Posterior cingulate gyrus (tissue), 11 donors: Measurements from ENCODE around the gene TEX22.

Source experiments
- DNase-seq, 10 donors: peaks; one replicate each; pipeline versions ENCODE4 v3.0.0 to v3.0.0-alpha.2; 2020 to 2021; ENCODE audit warnings: mixed read lengths in 3 of 10
- intact Hi-C: fragments of 100-400 bp; cut with DNase I; formaldehyde crosslinking; loops from one replicate; pipeline ENCODE4 v1.15.1; 2023

The TEX22 gene

DNA sequence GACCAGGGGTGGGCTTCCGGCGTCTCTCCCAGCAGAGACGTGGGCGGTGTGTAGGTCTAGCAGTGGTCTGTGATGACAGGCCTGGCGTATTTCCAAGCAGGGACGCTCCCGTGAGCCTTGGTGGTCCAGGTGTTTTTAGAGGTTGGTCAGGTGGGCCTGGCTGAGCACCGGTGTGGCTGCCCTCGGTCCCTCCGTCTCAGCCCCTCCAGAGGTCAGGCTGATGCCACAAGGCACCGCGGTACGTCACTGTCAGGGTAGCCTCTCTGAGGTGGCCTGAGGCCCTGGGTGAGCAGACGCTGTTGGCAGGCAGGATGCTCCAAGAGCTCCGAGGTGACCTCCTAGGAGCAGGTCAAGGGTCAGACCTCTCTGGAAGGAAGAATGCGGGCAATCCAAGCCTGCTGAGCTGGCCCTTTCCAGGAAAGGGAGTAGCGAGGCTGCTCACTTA is 34.8 kb downstream of the TEX22 start:
- no peak for DNase-seq
- intact Hi-C loops = no loop called here

- DNase-seq = no peak
- intact Hi-C loops = no loop called here
These were observed 38.1 kb downstream of the TEX22 start for GRCh38 chr14:105436402-105436801.

DNA sequence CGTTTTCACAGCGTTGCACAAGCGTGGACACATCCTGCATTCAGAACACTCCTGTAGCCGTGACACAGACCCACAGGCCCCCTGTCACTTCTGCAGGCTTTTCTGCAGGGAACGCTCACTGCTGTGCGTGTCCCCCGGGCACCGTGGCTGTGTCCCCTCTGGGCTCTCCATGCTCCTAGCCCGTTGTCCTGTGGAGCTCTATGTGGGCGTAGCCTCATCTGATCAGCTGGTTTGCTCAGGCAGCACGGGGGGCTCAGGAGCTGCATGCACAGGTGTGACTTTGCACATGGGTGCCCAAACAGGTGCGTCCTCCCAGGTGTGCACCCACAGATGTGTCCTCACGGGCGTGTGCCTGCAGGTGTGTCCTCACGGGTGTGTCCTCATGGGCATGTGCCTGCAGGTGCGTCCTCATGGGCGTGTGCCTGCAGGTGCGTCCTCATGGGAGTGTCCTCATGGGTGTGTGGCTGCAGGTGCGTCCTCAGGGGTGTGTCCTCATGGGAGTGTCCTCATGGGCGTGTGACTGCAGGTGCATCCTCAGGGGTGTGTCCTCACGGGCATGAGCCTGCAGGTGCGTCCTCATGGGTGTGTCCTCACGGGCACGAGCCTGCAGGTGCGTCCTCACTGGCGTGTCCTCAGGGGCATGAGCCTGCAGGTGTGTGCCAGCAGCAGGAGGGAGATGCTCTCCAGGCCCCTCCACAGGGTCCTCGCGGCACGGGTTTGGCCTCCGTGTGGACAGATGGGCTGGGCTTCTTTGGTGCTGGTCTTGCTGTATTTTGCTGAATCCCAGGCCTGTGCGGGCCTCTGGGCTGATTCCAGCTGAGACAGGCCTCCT is 38.8 kb downstream of the TEX22 start:
- no peak for DNase-seq
- intact Hi-C loops = no loop called here

GRCh38 chr14:105437723-105438500 is 39.6 kb downstream of the TEX22 start:
- intact Hi-C loops = no loop called here
- no peak for DNase-seq

DNA sequence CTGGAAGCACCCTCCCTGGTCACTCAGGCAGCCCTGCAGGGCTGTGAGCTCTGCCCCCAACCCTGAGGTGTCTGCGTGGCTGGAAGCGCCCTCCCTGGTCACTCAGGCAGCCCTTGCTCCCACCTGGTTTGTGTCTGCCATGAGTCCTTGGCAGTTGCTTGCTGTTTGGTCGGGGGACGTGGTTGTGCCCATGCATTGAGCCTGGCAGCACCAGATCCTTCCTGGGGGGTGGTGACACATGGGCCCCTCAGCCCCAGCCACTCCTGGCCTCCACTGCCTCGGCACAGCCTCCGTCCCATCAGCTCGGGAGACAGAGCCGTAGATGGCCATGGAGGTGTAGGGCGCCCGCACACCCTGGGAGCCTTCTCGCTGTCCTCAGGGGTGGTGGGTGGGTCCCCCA is 40.8 kb downstream of the TEX22 start:
- intact Hi-C loops = no loop called here
- no peak for DNase-seq

DNA sequence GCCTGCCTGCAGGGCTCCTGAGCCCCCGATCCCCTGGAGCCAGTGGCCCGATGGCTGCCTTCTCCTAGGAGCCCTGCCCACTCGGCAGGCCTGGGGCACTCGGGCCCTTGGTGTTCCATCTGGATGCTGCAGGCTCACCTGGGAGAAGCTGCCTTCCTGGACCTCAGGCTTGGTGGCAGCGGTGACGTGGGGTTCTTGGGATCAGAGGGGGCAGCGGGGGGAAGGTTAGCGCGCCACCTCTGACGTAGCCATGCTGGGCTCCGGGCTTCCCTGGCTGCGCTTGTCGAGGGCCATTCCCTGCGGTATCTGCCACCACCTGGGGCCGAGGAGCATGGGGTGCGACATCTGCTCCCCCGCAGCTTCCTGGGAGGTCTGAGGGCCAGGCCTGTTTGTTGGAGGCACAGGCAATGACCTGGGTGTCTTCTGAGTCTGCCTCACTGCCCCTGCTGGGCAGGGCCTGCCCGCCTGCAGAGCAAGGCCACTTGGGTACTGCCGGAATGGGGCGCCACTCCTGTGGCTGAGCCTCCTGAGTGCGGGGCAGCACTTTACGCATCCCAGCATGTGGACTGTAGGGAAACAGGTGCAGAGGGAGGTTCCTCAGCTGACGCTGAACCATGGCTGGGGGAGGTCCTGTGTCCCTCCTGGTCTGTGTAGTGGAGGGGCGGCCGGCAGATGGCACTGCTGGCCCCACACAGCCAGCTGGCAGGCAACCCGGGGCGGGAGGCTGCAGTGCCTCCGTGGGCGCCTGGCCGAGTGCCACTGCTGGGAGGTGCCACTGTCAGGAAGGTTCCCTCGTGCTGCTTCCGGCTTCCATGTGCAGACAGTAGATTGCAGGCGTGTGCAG is 41.6 kb downstream of the TEX22 start:
- peak in 7 of 10 donors; percentile 37 to 93 (median 43) for DNase-seq
- intact Hi-C loops = no loop called here

DNA sequence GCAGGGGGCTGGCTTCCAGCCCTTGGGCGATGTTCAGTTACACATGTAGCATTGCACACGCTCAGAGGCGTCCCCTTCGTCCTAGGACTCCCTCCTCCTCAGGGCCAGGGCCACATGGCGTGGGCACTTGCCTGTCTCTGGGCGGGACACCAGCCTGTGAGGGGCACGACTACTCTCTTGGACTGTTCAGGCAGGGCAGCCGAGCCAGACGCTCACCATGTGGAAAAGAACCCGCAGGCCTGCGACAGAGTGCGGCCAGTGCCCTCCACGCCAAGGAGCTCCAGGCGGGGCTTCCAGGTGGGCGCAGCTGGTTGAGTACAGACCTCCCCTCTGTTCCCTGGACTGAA is 42.2 kb downstream of the TEX22 start:
- intact Hi-C loops = no loop called here
- DNase-seq = no peak

GRCh38 chr14:105440992-105441391 is 42.7 kb downstream of the TEX22 start:
- intact Hi-C loops = no loop called here

DNA sequence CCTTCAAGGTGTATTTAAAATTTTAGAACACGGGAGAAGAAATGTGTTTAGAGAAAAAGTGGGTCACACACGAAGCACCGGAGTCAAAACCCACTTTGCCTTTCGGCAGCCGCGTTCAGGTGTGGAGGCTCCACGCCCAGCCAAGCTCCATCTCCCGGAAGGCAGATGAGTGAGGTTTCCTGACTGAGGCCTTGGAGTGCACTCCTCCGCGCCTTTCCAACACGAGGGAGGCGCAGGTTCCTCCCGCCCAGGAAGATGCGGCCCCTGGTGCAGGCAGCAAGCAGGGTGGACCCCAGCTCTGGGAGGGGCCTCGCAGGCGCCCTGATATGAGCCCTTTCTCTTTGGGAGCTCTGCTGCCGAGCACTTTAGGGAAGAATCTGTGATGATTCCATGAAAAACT is 43.8 kb downstream of the TEX22 start:
- intact Hi-C loops = no loop called here
- DNase-seq = no peak

More at GRCh38 chr14:105440992-105441391, 42.7 kb downstream of the TEX22 start:
- no peak for DNase-seq

DNA sequence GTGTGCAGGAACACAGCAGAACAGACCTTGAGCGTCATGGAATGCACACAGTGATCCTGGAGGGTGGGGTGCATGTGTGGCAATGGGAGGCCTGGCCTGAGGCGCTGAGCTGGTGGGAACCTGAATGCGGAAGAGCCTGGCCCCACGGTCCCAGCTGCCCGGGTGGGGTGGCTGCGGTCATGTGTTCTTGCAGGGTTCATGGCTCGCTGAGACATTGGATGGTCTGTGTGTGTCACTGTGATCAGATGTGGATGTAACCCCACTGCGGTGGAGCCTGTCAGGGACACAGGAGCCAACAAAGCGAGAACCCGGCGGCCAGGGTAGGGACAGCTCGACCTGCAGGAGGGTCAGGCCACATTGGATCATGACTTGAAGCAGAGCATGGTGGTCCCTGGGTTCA is 44.5 kb downstream of the TEX22 start:
- intact Hi-C loops = no loop called here
- no peak for DNase-seq

DNA sequence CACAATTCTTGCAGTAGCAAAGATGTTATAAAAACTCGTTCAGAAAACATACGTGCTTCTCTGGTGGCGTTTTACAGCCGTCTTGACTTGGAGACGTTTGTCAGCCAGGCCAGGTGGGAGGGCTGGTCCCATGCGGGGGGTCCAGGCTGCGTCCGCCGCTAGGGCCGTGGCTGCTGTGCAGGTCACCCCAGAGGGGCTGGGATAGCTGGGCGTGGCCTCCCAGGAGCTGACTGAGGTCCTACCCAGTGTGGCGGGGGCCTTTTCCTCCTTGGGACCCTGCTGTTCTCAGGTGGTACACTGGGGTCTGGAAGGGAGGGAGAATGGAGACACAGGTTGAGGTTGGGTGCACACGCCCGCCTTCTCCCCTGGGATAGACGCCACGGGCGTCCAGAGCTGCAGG is 46.5 kb downstream of the TEX22 start:
- intact Hi-C loops = no loop called here
- no peak for DNase-seq

GRCh38 chr14:105445290-105445689 is 47.0 kb downstream of the TEX22 start:
- intact Hi-C loops = no loop called here
- DNase-seq = no peak

GRCh38 chr14:105445901-105446845 is 47.8 kb downstream of the TEX22 start:
- no peak for DNase-seq
- intact Hi-C loops = no loop called here

DNA sequence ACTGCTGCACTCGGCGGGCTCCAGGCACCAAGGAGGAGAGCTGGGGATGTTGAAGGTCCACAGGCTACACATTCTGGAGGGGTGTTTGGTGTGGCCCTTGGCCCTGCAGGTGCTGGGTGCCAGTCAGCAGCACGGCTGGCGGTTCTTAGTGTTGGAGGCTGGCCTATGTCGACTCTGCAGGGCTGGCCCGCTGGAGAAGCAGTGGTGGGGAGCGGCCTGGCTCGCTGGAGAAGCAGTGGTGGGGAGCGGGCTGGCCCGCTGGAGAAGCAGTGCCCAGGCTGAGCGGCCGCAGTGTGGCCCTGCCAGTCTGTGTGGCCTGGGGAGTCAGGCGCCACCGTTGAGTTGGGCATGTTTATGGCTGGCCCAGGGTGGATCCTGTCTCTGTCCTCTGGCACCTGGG is 48.6 kb downstream of the TEX22 start:
- intact Hi-C loops = no loop called here
- DNase-seq = no peak

DNA sequence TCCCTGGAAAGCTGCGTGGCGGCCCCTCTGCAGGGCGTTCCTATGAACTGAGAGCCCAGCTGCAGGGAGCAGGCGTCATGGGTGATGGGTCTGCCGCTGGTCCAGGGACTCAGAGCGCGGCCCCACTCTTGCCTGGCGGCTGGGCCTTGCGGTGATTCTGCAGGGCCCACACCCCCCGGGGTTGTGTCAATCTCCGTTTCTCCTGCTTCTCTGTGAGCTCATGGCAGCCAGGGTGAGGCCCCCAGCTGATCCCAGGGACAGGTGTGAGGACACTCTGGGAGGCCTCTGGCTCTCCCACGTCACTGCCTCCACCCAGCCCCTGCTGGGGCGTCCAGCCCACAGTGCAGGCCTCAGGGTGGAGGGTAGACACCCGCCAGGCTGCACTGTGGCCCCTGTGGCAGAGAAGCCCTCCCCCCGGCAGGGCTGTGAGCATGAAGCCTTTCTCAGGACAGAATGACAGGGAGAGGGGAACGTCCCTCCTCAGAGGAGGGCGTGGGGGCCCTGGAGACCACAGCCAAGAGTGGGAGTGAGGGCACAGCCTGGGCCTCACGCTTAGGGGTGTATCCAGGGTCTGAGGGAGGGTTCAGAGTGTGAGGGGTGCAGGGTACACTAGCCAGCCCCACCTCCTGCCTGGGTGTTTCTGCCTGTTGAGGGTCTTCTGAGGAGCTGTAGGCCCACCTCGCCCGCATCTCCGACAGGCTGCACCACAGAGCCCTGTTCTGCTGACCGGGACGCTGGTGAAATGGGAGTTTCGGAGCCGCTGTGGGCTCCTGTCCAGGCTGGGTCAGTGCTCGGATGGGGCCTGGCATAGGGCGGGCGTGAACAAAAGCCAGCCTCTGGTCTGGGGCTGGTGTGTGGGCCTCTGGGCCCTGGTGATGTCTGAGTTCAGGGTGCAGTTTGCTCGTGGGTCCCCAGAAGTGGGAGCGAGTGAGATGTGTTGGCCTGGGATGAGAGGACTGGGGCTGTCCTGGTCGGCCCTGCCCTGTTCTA is 49.6 kb downstream of the TEX22 start:
- no peak for DNase-seq
- intact Hi-C loops = no loop called here

DNA sequence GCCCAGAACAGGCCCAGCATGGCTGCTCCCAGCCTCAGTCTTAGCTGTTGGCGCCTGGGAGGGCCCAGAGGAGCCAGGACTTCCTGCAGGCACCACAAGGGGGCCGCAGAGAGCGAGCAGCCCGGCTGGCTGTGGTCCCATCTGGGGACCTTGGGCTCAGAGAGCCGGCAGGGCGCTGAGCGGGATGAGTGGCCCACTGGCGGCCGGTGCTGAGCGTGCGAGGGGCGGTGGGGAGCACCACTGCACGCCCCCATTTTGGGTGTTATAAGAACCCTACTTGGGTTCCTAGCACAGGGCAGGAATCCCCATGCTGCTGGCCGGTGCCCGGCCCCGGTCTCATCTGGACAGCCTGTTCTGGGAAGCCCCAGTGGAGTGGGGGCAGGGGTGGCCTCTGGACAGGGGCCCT is 50.4 kb downstream of the TEX22 start:
- peak; percentile 47 to 97 (median 78) for DNase-seq
- intact Hi-C loops = no loop called here

DNA sequence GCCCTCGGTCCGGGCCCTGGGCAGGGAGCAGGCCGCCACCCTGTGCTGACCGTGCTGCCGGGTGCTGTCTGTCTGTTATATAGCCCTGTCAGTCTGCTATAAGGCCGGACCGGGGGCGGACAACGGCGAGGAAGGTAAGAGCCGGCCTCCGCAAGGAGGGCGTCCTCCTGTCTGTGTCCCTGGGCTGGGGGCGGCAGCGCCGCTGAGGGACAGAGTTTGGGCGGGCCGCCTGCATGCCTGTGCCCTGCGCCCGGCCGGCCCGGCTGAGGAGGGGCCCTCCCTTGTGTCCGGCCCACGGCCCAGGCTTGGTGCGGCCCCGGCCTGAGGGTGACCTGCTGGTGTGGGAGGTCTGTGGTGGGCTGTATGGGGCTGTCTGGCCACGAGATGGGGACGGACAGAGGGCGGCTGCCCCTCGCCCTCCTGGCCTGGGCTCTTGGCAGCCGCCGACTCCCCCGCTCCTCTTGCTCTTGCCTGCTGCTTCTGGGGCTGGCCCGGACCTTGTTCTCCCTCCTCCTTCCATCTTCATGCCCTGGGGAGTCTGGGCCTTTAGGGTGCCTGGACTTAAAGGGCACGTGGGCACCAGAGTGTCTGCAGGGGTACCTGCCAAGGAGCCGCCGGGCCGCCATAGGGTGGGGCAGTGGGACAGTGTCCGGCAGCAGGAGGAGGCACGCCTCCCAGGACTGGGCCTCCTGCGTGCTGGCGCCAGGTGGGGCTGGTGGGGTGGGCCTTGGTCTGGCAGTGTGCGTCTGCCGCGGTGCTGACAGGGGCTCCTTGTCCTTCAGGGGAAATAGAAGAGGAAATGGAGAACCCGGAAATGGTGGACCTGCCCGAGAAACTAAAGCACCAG is 51.2 kb downstream of the TEX22 start:
- intact Hi-C loops = no loop called here
- DNase-seq = no peak

GRCh38 chr14:105450123-105450505 is 51.8 kb downstream of the TEX22 start:
- DNase-seq = no peak
- intact Hi-C loops = no loop called here
